Osteocyte (in vitro differentiated cells): ENCODE data around the gene PRDM16. TPM values are rescaled to one million over a fixed set of nuclear protein-coding genes. Genes with fewer than 3 reads are reported as not detected.

ENCODE experiments used
- DNase-seq: peaks from one replicate; pipeline ENCODE4 v3.0.0; 2021; ENCODE audit warnings: mixed read lengths; ENCODE audit not compliant: unreplicated experiment; ENCODE audit errors: extremely low spot score
- H3K27ac Mint-ChIP-seq: one replicate; pipeline ENCODE4 v1.8.0; 2021; ENCODE audit warnings: mild to moderate bottlenecking, mixed read lengths; ENCODE audit not compliant: unreplicated experiment
- H3K27me3 Mint-ChIP-seq: one replicate; pipeline ENCODE4 v1.8.0; 2021; ENCODE audit warnings: mixed read lengths; ENCODE audit not compliant: unreplicated experiment
- H3K36me3 Mint-ChIP-seq: one replicate; pipeline ENCODE4 v1.8.0; 2021; ENCODE audit warnings: mixed read lengths; ENCODE audit not compliant: unreplicated experiment
- H3K4me1 Mint-ChIP-seq: one replicate; pipeline ENCODE4 v1.8.0; 2021; ENCODE audit warnings: mixed read lengths; ENCODE audit not compliant: unreplicated experiment
- H3K4me3 Mint-ChIP-seq: one replicate; pipeline ENCODE4 v1.8.0; 2021; ENCODE audit warnings: mild to moderate bottlenecking, moderate library complexity, mixed read lengths; ENCODE audit not compliant: unreplicated experiment
- H3K9me3 Mint-ChIP-seq: one replicate; pipeline ENCODE4 v1.8.0; 2021; ENCODE audit warnings: mixed read lengths; ENCODE audit not compliant: unreplicated experiment
- total RNA-seq: library from RNA; stranded (reverse); gene quantifications from 2 replicates; pipeline ENCODE4 v1.2.1, GENCODE V29; 2021
- TF ChIP-seq, protein P1 (sequence below): fragments of 200-600 bp; sonication (generic); IDR thresholded peaks from 2 replicates; pipeline ENCODE4 v1.5.0; 2021; ENCODE audit warnings: antibody characterized with exemption, mild to moderate bottlenecking, moderate library complexity

The PRDM16 gene
- total RNA-seq, 1 donor from 2014 or later: 7.1 TPM

DNA sequence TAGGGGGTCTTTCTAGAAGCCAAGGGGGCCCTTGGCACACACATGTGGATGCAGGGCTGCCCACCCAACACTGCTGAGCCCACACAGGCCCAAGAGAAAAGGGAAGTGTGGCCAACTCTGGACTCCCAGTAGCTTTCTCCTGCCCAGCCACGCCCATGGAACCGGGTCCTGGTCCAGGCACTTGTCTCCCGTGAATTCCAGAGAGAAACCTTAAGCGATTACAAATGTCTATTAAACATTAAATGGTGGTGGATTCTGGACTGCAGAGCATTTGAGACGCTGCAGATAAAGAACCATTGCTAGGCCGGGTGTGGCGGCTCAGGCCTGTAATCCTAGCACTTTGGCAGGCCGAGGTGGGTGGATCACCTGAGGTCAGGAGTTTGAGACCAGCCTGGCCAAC lies 284.9 kb downstream of the PRDM16 start:
- Mint-ChIP-seq H3K4me1 (peaks cover 34% of the 10 kb centered on the region), H3K27ac (no peak overlapping the region), H3K4me3 (no peak overlapping the region), H3K36me3 (no peaks in the 10 kb centered on the region), H3K9me3 (no peaks in the 10 kb centered on the region), H3K27me3 (peaks cover 2% of the 10 kb centered on the region)
- no peak for DNase-seq
- TF ChIP-seq, protein P1, sequence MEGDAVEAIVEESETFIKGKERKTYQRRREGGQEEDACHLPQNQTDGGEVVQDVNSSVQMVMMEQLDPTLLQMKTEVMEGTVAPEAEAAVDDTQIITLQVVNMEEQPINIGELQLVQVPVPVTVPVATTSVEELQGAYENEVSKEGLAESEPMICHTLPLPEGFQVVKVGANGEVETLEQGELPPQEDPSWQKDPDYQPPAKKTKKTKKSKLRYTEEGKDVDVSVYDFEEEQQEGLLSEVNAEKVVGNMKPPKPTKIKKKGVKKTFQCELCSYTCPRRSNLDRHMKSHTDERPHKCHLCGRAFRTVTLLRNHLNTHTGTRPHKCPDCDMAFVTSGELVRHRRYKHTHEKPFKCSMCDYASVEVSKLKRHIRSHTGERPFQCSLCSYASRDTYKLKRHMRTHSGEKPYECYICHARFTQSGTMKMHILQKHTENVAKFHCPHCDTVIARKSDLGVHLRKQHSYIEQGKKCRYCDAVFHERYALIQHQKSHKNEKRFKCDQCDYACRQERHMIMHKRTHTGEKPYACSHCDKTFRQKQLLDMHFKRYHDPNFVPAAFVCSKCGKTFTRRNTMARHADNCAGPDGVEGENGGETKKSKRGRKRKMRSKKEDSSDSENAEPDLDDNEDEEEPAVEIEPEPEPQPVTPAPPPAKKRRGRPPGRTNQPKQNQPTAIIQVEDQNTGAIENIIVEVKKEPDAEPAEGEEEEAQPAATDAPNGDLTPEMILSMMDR: no peak

DNA sequence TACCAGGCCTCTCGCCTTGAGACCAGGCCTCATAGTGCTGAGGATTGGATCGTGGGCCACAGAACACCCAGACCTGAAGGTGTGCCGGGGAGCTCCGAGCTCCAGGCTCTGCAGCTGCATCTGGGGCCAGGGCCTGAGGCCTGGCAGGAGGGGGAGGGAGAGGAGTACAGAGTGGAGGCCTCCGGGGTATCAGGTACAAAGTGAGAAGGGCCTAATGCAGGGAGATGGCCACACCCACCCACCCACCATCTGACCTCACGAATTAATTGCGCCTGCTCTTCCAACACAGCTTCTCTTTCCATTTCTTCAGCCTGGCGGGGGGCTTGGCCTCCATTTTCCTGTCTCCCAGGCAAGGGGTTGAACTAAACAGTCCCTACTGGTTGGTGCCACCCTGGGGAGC lies 286.1 kb downstream of the PRDM16 start:
- peaks cover 11% of the 10 kb centered on the region for H3K27me3 Mint-ChIP-seq
- no peaks in the 10 kb centered on the region for H3K9me3 Mint-ChIP-seq
- no peak overlapping the region for H3K4me3 Mint-ChIP-seq
- no peak overlapping the region for H3K27ac Mint-ChIP-seq
- peaks cover 41% of the 10 kb centered on the region for H3K4me1 Mint-ChIP-seq
- no peak for DNase-seq
- TF ChIP-seq, protein P1: no peak
- H3K36me3 Mint-ChIP-seq: no peaks in the 10 kb centered on the region

DNA sequence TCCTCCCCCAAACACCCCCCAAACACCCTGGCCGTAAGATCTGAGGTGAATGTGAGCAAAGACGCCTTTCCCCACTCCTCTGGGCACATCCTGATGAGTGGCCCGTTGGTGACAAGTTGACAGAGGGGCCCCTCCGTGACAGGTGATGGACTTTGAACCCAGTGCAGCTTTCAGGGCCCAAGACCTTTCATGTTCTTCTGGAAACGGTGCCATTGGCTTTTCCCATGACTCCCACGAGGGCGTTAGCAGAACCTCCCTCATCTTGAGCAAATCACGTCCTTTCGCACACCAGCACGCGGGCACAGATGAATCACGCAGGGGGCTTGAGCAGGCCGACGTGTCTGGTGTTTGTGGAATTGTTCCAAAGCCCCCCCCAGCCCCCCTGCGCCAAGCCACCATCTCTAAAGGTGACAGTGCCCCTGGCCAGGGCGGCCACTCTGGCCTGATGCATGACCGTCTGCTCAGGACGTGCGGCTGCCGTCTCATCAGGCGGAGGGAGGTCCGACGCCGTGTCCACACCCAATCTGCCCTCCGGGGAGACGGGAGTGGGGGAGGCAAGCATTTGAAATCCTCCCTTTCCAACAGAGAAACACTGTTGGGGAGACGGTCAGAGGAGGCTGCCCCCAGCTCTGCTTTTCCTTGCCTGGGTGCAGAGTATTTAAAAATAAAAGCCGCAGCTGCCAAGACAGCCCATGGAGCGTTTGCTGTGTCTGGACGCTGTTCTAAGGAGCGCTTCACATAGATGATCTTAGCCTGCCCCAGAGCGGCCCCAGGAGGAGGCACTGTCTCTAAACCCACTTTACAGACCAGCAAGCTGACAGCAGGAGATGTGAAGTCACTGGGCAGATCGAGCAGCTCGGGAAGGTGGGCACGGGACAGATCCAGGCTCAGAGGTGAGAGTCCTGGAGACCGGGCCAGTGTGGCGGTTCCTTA lies 287.2 kb downstream of the PRDM16 start:
- no peak for DNase-seq
- H3K9me3 Mint-ChIP-seq: no peaks in the 10 kb centered on the region
- H3K27me3 Mint-ChIP-seq: peaks cover 11% of the 10 kb centered on the region
- no peak overlapping the region for H3K4me3 Mint-ChIP-seq
- H3K36me3 Mint-ChIP-seq: no peaks in the 10 kb centered on the region
- TF ChIP-seq, protein P1: no peak
- no peak overlapping the region for H3K27ac Mint-ChIP-seq
- H3K4me1 Mint-ChIP-seq: peaks cover 32% of the 10 kb centered on the region

DNA sequence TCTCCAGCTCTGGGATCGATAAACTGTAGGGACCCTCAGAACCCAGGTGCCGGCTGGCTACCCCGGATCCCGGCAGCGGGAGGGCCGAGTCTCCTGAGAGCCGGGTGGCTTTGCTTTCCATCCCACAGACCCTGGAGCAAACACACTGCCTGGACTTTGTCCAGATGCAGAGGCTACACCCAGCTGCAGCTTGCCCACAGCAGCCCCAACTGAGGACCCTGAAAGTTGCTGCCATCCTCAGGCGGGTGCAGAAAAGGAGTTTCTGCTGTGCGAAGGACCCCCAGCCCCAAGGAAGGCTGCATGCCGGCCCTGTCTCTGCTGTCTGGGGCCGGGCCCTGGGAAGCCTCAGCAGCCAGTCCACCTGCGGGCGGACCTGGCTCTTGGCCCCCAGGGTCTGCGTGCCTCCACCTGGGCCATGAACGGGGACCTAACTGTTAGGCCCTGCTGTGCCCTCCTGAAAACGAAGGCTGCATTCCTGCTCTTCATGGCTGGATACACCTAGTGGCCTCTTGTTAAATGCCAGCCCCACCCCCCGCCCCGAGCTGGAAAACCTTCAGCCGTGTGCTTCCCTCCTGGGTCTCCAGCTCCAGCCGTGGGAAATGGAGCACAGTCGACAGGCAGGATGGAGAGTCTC lies 287.9 kb downstream of the PRDM16 start:
- Mint-ChIP-seq H3K27me3 (peaks cover 17% of the 10 kb centered on the region), H3K4me1 (peaks cover 27% of the 10 kb centered on the region), H3K27ac (no peak overlapping the region), H3K36me3 (no peaks in the 10 kb centered on the region), H3K4me3 (no peak overlapping the region), H3K9me3 (no peaks in the 10 kb centered on the region)
- no peak for DNase-seq
- TF ChIP-seq, protein P1: no peak
